ENCODE measurements around the gene POLR1C.

The POLR1C gene

DNA sequence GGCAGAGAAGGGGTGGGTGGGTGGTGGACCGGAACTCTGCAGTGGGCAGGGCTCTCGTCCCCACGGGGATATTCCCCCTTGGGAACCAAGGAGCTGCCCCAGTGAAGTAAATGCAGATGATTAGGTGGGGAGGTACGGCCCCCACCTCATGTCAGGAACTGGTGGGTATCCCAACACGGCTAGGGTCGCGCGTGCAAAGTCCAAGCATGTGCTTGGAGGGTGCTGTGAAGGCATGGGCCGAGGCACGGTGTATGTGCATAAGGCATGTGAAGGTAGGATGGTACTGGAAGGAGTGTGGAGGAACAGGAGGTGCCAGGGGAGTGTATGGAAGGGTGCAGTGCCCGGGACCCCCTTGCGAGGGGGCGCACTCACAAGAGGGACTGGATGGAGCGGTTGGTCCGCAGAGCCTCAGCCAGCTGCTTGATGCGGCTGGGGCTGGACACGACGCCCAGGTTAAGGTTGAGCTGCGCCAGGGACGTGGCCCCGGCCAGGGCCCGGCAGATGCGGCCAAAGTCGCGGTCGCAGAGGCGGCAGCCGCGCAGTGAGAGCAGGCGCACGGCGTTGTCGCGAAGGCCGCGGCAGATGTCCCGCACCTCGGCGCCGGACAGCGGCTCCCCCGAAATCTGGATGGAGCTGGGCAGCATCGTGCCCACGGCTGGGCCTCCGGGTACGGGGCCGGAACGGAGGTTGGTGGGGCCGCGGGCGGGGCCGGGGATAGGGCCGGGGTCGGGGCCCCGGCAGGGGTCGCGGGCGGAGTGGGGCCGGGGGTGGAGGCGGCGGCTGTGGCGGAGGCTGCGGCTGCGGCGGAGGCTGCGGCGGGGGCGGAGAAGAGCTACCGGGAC lies 7.5 kb upstream of the POLR1C start:
- TF ChIP-seq, protein P1, sequence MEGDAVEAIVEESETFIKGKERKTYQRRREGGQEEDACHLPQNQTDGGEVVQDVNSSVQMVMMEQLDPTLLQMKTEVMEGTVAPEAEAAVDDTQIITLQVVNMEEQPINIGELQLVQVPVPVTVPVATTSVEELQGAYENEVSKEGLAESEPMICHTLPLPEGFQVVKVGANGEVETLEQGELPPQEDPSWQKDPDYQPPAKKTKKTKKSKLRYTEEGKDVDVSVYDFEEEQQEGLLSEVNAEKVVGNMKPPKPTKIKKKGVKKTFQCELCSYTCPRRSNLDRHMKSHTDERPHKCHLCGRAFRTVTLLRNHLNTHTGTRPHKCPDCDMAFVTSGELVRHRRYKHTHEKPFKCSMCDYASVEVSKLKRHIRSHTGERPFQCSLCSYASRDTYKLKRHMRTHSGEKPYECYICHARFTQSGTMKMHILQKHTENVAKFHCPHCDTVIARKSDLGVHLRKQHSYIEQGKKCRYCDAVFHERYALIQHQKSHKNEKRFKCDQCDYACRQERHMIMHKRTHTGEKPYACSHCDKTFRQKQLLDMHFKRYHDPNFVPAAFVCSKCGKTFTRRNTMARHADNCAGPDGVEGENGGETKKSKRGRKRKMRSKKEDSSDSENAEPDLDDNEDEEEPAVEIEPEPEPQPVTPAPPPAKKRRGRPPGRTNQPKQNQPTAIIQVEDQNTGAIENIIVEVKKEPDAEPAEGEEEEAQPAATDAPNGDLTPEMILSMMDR (IDR thresholded peaks at IDR 0.05; ENCODE audit: low read length) = no peak
- TF ChIP-seq EZH2 (IDR thresholded peaks at IDR 0.05; ENCODE audit: borderline replicate concordance, low read length) = no peak
- no peaks in the 10 kb centered on the region for H3K9me2 ChIP-seq (ENCODE audit: low read depth, low read length)
- no peaks in the 10 kb centered on the region for H3K9me3 ChIP-seq (ENCODE audit: low read length)
- H3K4me1 ChIP-seq (ENCODE audit: insufficient read depth, low read length, severe bottlenecking) = peaks cover 12% of the 10 kb centered on the region
- H4K20me1 ChIP-seq (ENCODE audit: insufficient read depth, low read length) = no peaks in the 10 kb centered on the region
- H3K27me3 ChIP-seq (ENCODE audit: insufficient read depth, low read length) = peaks cover 8% of the 10 kb centered on the region
- peak overlapping the region; percentile 67 for H3K4me2 ChIP-seq (ENCODE audit: low read length)
- no peaks in the 10 kb centered on the region for H3F3A ChIP-seq (ENCODE audit: insufficient read depth, low read length)
- no peak overlapping the region for H2AFZ ChIP-seq (ENCODE audit: low read length)
- H3K36me3 ChIP-seq (ENCODE audit: insufficient read depth, low read length) = peaks cover 37% of the 10 kb centered on the region
- H3K27ac ChIP-seq (ENCODE audit: low read depth, low read length, poor library complexity, severe bottlenecking) = no peak overlapping the region
- peak overlapping the region; percentile 65 for H3K4me3 ChIP-seq (ENCODE audit: low read depth, low read length, poor library complexity, severe bottlenecking)
- H3K9ac ChIP-seq (ENCODE audit: low read length) = no peak overlapping the region; the same call in 1 of the 2 replicates
- H3K79me2 ChIP-seq (ENCODE audit: insufficient read depth, low read length) = no peaks in the 10 kb centered on the region

DNA sequence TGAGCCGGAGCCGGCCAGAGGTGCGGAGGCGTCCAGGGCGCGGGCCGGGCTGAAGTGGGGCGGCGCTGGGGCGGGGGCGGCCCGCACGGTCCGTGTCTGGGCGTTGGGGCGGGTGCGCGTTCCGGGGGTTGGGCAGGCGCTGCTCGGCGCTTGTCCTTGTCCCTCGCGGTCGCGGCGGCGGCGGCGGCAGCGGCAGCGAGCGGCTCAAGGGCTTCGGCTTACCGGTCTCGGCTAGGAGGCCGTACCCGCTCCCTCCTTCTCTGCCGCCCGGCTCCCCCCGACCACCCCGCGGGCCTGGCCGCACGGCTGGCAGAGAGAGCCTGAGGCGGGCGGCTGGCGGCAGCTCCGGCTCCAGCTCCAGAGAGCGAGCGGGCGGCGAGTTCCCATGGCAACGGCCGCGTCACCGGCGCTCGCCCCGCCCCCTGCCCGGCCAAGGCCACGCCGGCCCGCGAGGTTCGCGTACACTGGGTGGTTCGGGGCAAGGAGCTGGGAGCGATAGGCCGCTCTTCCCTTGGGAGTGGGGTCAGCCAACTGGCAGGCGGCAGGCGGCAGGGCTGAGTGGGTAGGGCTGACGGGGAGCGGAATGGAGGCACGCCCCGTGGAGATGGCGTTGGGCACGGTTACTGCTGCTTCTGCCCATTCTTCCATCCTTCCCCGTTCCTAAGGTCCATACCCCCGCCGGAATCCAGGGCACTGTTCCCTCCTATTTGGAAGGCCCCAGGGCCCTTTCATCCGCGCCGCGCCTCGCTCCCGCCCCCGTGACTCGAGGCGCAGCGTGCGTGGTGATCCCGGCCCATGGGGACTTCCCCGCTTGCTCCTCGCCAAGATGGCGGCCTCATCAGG lies 6.7 kb upstream of the POLR1C start, which contains the start of gene LRRC73:
Gene LRRC73 (minus strand): TSS at position 363 of the 843 bp plus-strand sequence. CDS start 561 bp downstream, outside the sequence.
- H3K9me3 ChIP-seq (ENCODE audit: low read length) = no peaks in the 10 kb centered on the region
- H2AFZ ChIP-seq (ENCODE audit: low read length) = no peak within 1 kb of the TSS
- peaks cover 13% of the 10 kb centered on the region for H3K4me1 ChIP-seq (ENCODE audit: insufficient read depth, low read length, severe bottlenecking)
- no peak for TF ChIP-seq EZH2 (IDR thresholded peaks at IDR 0.05; ENCODE audit: borderline replicate concordance, low read length)
- TF ChIP-seq, protein P1 (IDR thresholded peaks at IDR 0.05; ENCODE audit: low read length) = no peak
- peak within 1 kb of the TSS; percentile 65 for H3K4me3 ChIP-seq (ENCODE audit: low read depth, low read length, poor library complexity, severe bottlenecking)
- peaks cover 39% of the 10 kb centered on the region for H3K36me3 ChIP-seq (ENCODE audit: insufficient read depth, low read length)
- peak within 1 kb of the TSS; percentile 67 for H3K4me2 ChIP-seq (ENCODE audit: low read length)
- H3K9me2 ChIP-seq (ENCODE audit: low read depth, low read length) = no peaks in the 10 kb centered on the region
- H3F3A ChIP-seq (ENCODE audit: insufficient read depth, low read length) = no peaks in the 10 kb centered on the region
- no peaks in the 10 kb centered on the region for H4K20me1 ChIP-seq (ENCODE audit: insufficient read depth, low read length)
- H3K9ac ChIP-seq (ENCODE audit: low read length) = no peak within 1 kb of the TSS; the same call in 1 of the 2 replicates
- H3K79me2 ChIP-seq (ENCODE audit: insufficient read depth, low read length) = no peaks in the 10 kb centered on the region
- H3K27ac ChIP-seq (ENCODE audit: low read depth, low read length, poor library complexity, severe bottlenecking) = no peak within 1 kb of the TSS
- peaks cover 8% of the 10 kb centered on the region for H3K27me3 ChIP-seq (ENCODE audit: insufficient read depth, low read length)

DNA sequence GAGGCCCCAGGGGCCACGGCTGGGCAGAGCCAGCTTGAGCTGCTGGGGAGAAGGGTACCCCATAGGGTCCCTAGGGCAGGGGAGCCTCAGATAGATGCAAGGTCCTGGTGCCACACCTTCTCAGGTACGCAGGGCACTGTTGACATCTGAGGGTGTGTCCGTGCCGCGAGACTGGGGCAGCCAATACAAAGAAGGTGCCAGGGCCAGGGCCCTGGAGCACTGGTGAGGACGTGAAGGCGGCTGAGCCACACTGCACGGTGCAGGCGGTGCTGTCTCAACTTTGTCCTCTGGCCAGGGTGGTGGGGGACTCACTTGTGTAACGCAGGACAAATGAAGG lies 6.1 kb upstream of the POLR1C start:
- H3K79me2 ChIP-seq (ENCODE audit: insufficient read depth, low read length) = no peaks in the 10 kb centered on the region
- no peaks in the 10 kb centered on the region for H4K20me1 ChIP-seq (ENCODE audit: insufficient read depth, low read length)
- TF ChIP-seq, protein P1 (IDR thresholded peaks at IDR 0.05; ENCODE audit: low read length) = no peak
- no peak overlapping the region for H3K27ac ChIP-seq (ENCODE audit: low read depth, low read length, poor library complexity, severe bottlenecking)
- peaks cover 40% of the 10 kb centered on the region for H3K36me3 ChIP-seq (ENCODE audit: insufficient read depth, low read length)
- H3K27me3 ChIP-seq (ENCODE audit: insufficient read depth, low read length) = peaks cover 8% of the 10 kb centered on the region
- no peaks in the 10 kb centered on the region for H3F3A ChIP-seq (ENCODE audit: insufficient read depth, low read length)
- peaks cover 19% of the 10 kb centered on the region for H3K4me1 ChIP-seq (ENCODE audit: insufficient read depth, low read length, severe bottlenecking)
- peak overlapping the region; percentile 65 for H3K4me3 ChIP-seq (ENCODE audit: low read depth, low read length, poor library complexity, severe bottlenecking)
- peak overlapping the region; percentile 67 for H3K4me2 ChIP-seq (ENCODE audit: low read length)
- no peak overlapping the region for H2AFZ ChIP-seq (ENCODE audit: low read length)
- H3K9me3 ChIP-seq (ENCODE audit: low read length) = no peaks in the 10 kb centered on the region
- H3K9ac ChIP-seq (ENCODE audit: low read length) = no peak overlapping the region; the same call in 1 of the 2 replicates
- H3K9me2 ChIP-seq (ENCODE audit: low read depth, low read length) = no peaks in the 10 kb centered on the region
